NCI-H2196 treated with DMSO at 0.1 percent for 48 hours (cell line): ENCODE results near the gene CYP1B1.
"Not testable (repeated sequence)": the region's sequence is repeated elsewhere in the genome, so short reads cannot be mapped to it uniquely, and the experiment has no call there.

Experiments used
- DNase-seq: peaks from one replicate; lab custom pipeline; 2025; ENCODE audit not compliant: unreplicated experiment; lab: John Stamatoyannopoulos, UW

Gene CYP1B1

GRCh38 chr2:38037757-38038621 is 38.0 kb downstream of the CYP1B1 start:
- no peak for DNase-seq

GRCh38 chr2:38037325-38037724 is 38.6 kb downstream of the CYP1B1 start:
- no peak for DNase-seq

GRCh38 chr2:38035968-38036367 is 40.0 kb downstream of the CYP1B1 start:
- no peak for DNase-seq

- DNase-seq, result no peak
These were observed 42.3 kb downstream of the CYP1B1 start for GRCh38 chr2:38033646-38034045.

GRCh38 chr2:38032946-38033345 is 43.0 kb downstream of the CYP1B1 start:
- DNase-seq, result no peak

GRCh38 chr2:38030635-38031355 is 45.2 kb downstream of the CYP1B1 start:
- no peak for DNase-seq

- no peak for DNase-seq
These were observed 46.4 kb downstream of the CYP1B1 start for GRCh38 chr2:38029512-38029911.

- no peak for DNase-seq
These were observed 47.1 kb downstream of the CYP1B1 start for GRCh38 chr2:38028829-38029228.

GRCh38 chr2:38026846-38027245 is 49.1 kb downstream of the CYP1B1 start:
- DNase-seq, result no peak

- no peak for DNase-seq
These were observed 54.4 kb downstream of the CYP1B1 start for GRCh38 chr2:38021589-38021988.

- DNase-seq, result not testable (repeated sequence)
These were observed 55.4 kb downstream of the CYP1B1 start for GRCh38 chr2:38020359-38021069.

- no peak for DNase-seq
These were observed 58.1 kb downstream of the CYP1B1 start for GRCh38 chr2:38017836-38018235.
